Adipocyte (in vitro differentiated cells): ENCODE data around the gene METAP2.
A peak's percentile ranks its signal among the peaks of the same experiment; 100 is the strongest.
"Not testable (repeated sequence)": the region's sequence is repeated elsewhere in the genome, so short reads cannot be mapped to it uniquely, and the experiment has no call there.

Source experiments
- DNase-seq: peaks from one replicate; pipeline ENCODE4 v3.0.0-alpha.2; 2015; ENCODE audit warnings: low read depth
- H3K27me3 ChIP-seq: replicated peaks from 2 replicates; pipeline ENCODE4 v1.7.0; 2013; ENCODE audit warnings: mild to moderate bottlenecking, low read length, moderate library complexity; ENCODE audit not compliant: control insufficient read depth, insufficient read depth
- H3K36me3 ChIP-seq: 2 replicates; pipeline ENCODE4 v1.7.0; 2013; ENCODE audit warnings: low read length, mild to moderate bottlenecking, moderate library complexity; ENCODE audit not compliant: control insufficient read depth, insufficient read depth, severe bottlenecking
- H3K4me1 ChIP-seq: 2 replicates; pipeline ENCODE4 v1.7.0; 2013; ENCODE audit warnings: mild to moderate bottlenecking, low read length, moderate library complexity; ENCODE audit not compliant: control insufficient read depth, insufficient read depth
- H3K4me3 ChIP-seq: 2 replicates; pipeline ENCODE4 v1.7.0; 2013; ENCODE audit warnings: mild to moderate bottlenecking, low read length, moderate library complexity
- H3K9ac ChIP-seq: 2 replicates; pipeline ENCODE4 v1.7.0; 2013; ENCODE audit warnings: mild to moderate bottlenecking, low read length, moderate library complexity
- H3K9me3 ChIP-seq: 2 replicates; pipeline ENCODE4 v1.7.0; 2013; ENCODE audit warnings: mild to moderate bottlenecking, low read length, moderate library complexity; ENCODE audit not compliant: control insufficient read depth

METAP2 gene

GRCh38 chr12:95446506-95446900 lies 27.4 kb upstream of the METAP2 start:
- Histone ChIP-seq H3K4me1 (peaks cover 4% of the 10 kb centered on the region), H3K9me3 (no peaks in the 10 kb centered on the region), H3K36me3 (no peaks in the 10 kb centered on the region), H3K27me3 (no peaks in the 10 kb centered on the region), H3K9ac (peak overlapping the region; percentile 64), H3K4me3 (peak overlapping the region; percentile 35)
- DNase-seq, result no peak

- H3K4me3 ChIP-seq, H3K4me1 ChIP-seq, H3K36me3 ChIP-seq, H3K9me3 ChIP-seq, H3K27me3 ChIP-seq, H3K9ac ChIP-seq, DNase-seq: not testable (repeated sequence)
These were observed 24.3 kb upstream of the METAP2 start for GRCh38 chr12:95449656-95450055.

- not testable (repeated sequence) for H3K27me3 ChIP-seq, H3K9me3 ChIP-seq
These were observed 21.5 kb upstream of the METAP2 start for GRCh38 chr12:95452501-95452900.

GRCh38 chr12:95453881-95454280 lies 20.1 kb upstream of the METAP2 start:
- DNase-seq, result peak; percentile 39
- not testable (repeated sequence) for H3K9ac ChIP-seq, H3K4me3 ChIP-seq, H3K27me3 ChIP-seq, H3K4me1 ChIP-seq, H3K36me3 ChIP-seq
- peaks cover 17% of the 10 kb centered on the region for H3K9me3 ChIP-seq

More at GRCh38 chr12:95452501-95452900, 21.5 kb upstream of the METAP2 start:
- H3K36me3 ChIP-seq, DNase-seq, H3K4me3 ChIP-seq, H3K4me1 ChIP-seq, H3K9ac ChIP-seq: not testable (repeated sequence)

- DNase-seq, H3K4me3 ChIP-seq, H3K27me3 ChIP-seq, H3K4me1 ChIP-seq, H3K36me3 ChIP-seq, H3K9ac ChIP-seq: not testable (repeated sequence)
- H3K9me3 ChIP-seq, result peaks cover 17% of the 10 kb centered on the region
These were observed 19.2 kb upstream of the METAP2 start for GRCh38 chr12:95454780-95455215.

GRCh38 chr12:95457605-95458004 lies 16.3 kb upstream of the METAP2 start:
- not testable (repeated sequence) for H3K4me3 ChIP-seq, H3K27me3 ChIP-seq, H3K9ac ChIP-seq, H3K4me1 ChIP-seq, H3K36me3 ChIP-seq
- peak; percentile 47 for DNase-seq
- peaks cover 17% of the 10 kb centered on the region for H3K9me3 ChIP-seq

- peaks cover 17% of the 10 kb centered on the region for H3K9me3 ChIP-seq
- no peaks in the 10 kb centered on the region for H3K36me3 ChIP-seq
- H3K27me3 ChIP-seq, result no peaks in the 10 kb centered on the region
- no peak for DNase-seq
- no peaks in the 10 kb centered on the region for H3K4me1 ChIP-seq
- no peak overlapping the region for H3K9ac ChIP-seq
- no peak overlapping the region for H3K4me3 ChIP-seq
These were observed 15.2 kb upstream of the METAP2 start for GRCh38 chr12:95458761-95459160.

- no peak for DNase-seq
- Histone ChIP-seq H3K9me3 (peaks cover 17% of the 10 kb centered on the region), H3K9ac (no peak overlapping the region), H3K27me3 (no peaks in the 10 kb centered on the region), H3K4me3 (no peak overlapping the region), H3K4me1 (no peaks in the 10 kb centered on the region), H3K36me3 (no peaks in the 10 kb centered on the region)
These were observed 14.6 kb upstream of the METAP2 start for GRCh38 chr12:95459310-95459709.

GRCh38 chr12:95460105-95460504 lies 13.8 kb upstream of the METAP2 start:
- Histone ChIP-seq H3K9ac (no peak overlapping the region), H3K4me3 (no peak overlapping the region), H3K27me3 (no peaks in the 10 kb centered on the region), H3K9me3 (peaks cover 17% of the 10 kb centered on the region), H3K4me1 (no peaks in the 10 kb centered on the region), H3K36me3 (no peaks in the 10 kb centered on the region)
- DNase-seq, result no peak

GRCh38 chr12:95460896-95461295 lies 13.1 kb upstream of the METAP2 start:
- Histone ChIP-seq H3K36me3 (no peaks in the 10 kb centered on the region), H3K9ac (no peak overlapping the region), H3K4me1 (no peaks in the 10 kb centered on the region), H3K27me3 (no peaks in the 10 kb centered on the region), H3K4me3 (no peak overlapping the region), H3K9me3 (peaks cover 17% of the 10 kb centered on the region)
- DNase-seq, result no peak

GRCh38 chr12:95462081-95462480 lies 11.9 kb upstream of the METAP2 start:
- no peaks in the 10 kb centered on the region for H3K27me3 ChIP-seq
- H3K9me3 ChIP-seq, result peaks cover 13% of the 10 kb centered on the region
- no peak overlapping the region for H3K4me3 ChIP-seq
- H3K4me1 ChIP-seq, result no peaks in the 10 kb centered on the region
- no peak for DNase-seq
- no peaks in the 10 kb centered on the region for H3K36me3 ChIP-seq
- H3K9ac ChIP-seq, result no peak overlapping the region

- no peak overlapping the region for H3K4me3 ChIP-seq
- peaks cover 8% of the 10 kb centered on the region for H3K9me3 ChIP-seq
- H3K9ac ChIP-seq, result no peak overlapping the region
- H3K4me1 ChIP-seq, result no peaks in the 10 kb centered on the region
- no peaks in the 10 kb centered on the region for H3K36me3 ChIP-seq
- no peaks in the 10 kb centered on the region for H3K27me3 ChIP-seq
- no peak for DNase-seq
These were observed 11.4 kb upstream of the METAP2 start for GRCh38 chr12:95462551-95462950.
